Ovary (tissue), 3 donors: ENCODE measurements around the gene RAB3IL1.

Experiments used
- CTCF ChIP-seq, 3 donors: fragments of 450-650 bp in 2 of 3; fragments of 200-600 bp in 1 of 3; IDR thresholded peaks; one replicate each; pipeline versions ENCODE4 v1.5.1 to v1.8.0; 2016 to 2022; ENCODE audit warnings: antibody characterized with exemption in 3 of 3, mild to moderate bottlenecking in 1 of 3
- EP300 ChIP-seq: sonication (generic); formaldehyde crosslinking; IDR thresholded peaks from one replicate; pipeline ENCODE4 v1.6.1; 2017; ENCODE audit warnings: antibody characterized with exemption
- donor health status: DM: no; HTN: no; CAD: no.

GRCh38 chr11:61866231-61866957 is 51.0 kb downstream of the RAB3IL1 start:
- TF ChIP-seq CTCF (IDR thresholded peaks at IDR 0.05): no peak
- TF ChIP-seq EP300: no peak
